Measurements from ENCODE around the gene CD53.

- TF ChIP-seq CTCF (IDR thresholded peaks at IDR 0.05; ENCODE audit: borderline replicate concordance, extremely low read depth, low read length, poor library complexity, severe bottlenecking) (no peak), EZH2 (IDR thresholded peaks at IDR 0.05; ENCODE audit: borderline replicate concordance, low read depth, low read length, severe bottlenecking) (no peak)
Measured at GRCh38 chr1:110877364-110877763, 4.4 kb downstream of the CD53 start.
